Ishikawa (cell line): ENCODE results near the gene RAD51B.

ENCODE experiments used
- CEBPB ChIP-seq: IDR thresholded peaks from 2 replicates; pipeline ENCODE4 v1.6.1; 2012
- CREB1 ChIP-seq: IDR thresholded peaks from 2 replicates; pipeline ENCODE4 v1.6.1; 2012; ENCODE audit warnings: low read depth
- EGR1 ChIP-seq: IDR thresholded peaks from 2 replicates; pipeline ENCODE4 v1.6.1; 2012
- EP300 ChIP-seq: IDR thresholded peaks from 2 replicates; pipeline ENCODE4 v1.6.1; 2012; ENCODE audit warnings: borderline replicate concordance
- FOXM1 ChIP-seq: IDR thresholded peaks from 2 replicates; pipeline ENCODE4 v1.6.1; 2012; ENCODE audit warnings: low read depth, borderline replicate concordance
- NFIC ChIP-seq: IDR thresholded peaks from 2 replicates; pipeline ENCODE4 v1.6.1; 2012
- RAD21 ChIP-seq: IDR thresholded peaks from 2 replicates; pipeline ENCODE4 v1.6.1; 2012; ENCODE audit warnings: low read depth
- TAF1 ChIP-seq: IDR thresholded peaks from 2 replicates; pipeline ENCODE4 v1.6.1; 2012; ENCODE audit warnings: low read depth, mild to moderate bottlenecking
- TCF12 ChIP-seq: IDR thresholded peaks from 2 replicates; pipeline ENCODE4 v1.6.1; 2012; ENCODE audit warnings: low read depth
- TEAD4 ChIP-seq: IDR thresholded peaks from 2 replicates; pipeline ENCODE4 v1.6.1; 2012
- YY1 ChIP-seq: IDR thresholded peaks from 2 replicates; pipeline ENCODE4 v1.6.1; 2012; ENCODE audit warnings: low read depth
- ZBTB7A ChIP-seq: IDR thresholded peaks from 2 replicates; pipeline ENCODE4 v1.6.1; 2012; ENCODE audit warnings: low read depth
- TF ChIP-seq, protein P1 (sequence below): IDR thresholded peaks from 2 replicates; pipeline ENCODE4 v1.6.1; 2012; ENCODE audit warnings: low read depth, mild to moderate bottlenecking
- TF ChIP-seq, protein P2 (sequence below): IDR thresholded peaks from 2 replicates; pipeline ENCODE4 v1.6.1; 2012
- TF ChIP-seq, protein P3 (sequence below): IDR thresholded peaks from 2 replicates; pipeline ENCODE4 v1.6.1; 2012

Gene RAD51B

DNA sequence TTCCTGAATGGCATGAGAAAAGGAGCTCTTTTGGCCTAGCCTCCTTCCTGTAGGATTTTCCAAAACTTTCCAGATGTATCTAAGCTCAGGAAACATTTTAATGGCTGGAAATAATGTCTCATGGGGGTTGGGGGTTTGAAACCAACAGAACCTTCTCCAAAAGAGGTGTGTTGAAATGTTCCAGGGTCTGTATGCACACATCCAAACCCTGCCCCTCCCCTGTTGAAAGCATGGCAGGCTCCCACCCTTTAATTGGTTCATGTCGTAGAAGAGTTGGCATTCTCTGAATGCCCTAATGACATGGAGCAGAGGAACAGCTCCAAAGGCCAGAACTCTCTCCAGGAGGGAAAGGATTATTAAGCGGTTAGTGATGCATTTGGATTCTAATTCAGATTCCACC is 620.1 kb downstream of the RAD51B start:
- TF ChIP-seq CEBPB (no peak), TEAD4 (no peak), TCF12 (no peak), EGR1 (no peak), TAF1 (no peak), RAD21 (no peak), ZBTB7A (no peak), EP300 (no peak), YY1 (no peak), FOXM1 (no peak), NFIC (no peak), CREB1 (no peak)
- TF ChIP-seq, protein P1, sequence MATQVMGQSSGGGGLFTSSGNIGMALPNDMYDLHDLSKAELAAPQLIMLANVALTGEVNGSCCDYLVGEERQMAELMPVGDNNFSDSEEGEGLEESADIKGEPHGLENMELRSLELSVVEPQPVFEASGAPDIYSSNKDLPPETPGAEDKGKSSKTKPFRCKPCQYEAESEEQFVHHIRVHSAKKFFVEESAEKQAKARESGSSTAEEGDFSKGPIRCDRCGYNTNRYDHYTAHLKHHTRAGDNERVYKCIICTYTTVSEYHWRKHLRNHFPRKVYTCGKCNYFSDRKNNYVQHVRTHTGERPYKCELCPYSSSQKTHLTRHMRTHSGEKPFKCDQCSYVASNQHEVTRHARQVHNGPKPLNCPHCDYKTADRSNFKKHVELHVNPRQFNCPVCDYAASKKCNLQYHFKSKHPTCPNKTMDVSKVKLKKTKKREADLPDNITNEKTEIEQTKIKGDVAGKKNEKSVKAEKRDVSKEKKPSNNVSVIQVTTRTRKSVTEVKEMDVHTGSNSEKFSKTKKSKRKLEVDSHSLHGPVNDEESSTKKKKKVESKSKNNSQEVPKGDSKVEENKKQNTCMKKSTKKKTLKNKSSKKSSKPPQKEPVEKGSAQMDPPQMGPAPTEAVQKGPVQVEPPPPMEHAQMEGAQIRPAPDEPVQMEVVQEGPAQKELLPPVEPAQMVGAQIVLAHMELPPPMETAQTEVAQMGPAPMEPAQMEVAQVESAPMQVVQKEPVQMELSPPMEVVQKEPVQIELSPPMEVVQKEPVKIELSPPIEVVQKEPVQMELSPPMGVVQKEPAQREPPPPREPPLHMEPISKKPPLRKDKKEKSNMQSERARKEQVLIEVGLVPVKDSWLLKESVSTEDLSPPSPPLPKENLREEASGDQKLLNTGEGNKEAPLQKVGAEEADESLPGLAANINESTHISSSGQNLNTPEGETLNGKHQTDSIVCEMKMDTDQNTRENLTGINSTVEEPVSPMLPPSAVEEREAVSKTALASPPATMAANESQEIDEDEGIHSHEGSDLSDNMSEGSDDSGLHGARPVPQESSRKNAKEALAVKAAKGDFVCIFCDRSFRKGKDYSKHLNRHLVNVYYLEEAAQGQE = no peak
- TF ChIP-seq, protein P2, sequence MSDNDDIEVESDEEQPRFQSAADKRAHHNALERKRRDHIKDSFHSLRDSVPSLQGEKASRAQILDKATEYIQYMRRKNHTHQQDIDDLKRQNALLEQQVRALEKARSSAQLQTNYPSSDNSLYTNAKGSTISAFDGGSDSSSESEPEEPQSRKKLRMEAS = no peak
- TF ChIP-seq, protein P3, sequence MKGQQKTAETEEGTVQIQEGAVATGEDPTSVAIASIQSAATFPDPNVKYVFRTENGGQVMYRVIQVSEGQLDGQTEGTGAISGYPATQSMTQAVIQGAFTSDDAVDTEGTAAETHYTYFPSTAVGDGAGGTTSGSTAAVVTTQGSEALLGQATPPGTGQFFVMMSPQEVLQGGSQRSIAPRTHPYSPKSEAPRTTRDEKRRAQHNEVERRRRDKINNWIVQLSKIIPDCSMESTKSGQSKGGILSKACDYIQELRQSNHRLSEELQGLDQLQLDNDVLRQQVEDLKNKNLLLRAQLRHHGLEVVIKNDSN = no peak

DNA sequence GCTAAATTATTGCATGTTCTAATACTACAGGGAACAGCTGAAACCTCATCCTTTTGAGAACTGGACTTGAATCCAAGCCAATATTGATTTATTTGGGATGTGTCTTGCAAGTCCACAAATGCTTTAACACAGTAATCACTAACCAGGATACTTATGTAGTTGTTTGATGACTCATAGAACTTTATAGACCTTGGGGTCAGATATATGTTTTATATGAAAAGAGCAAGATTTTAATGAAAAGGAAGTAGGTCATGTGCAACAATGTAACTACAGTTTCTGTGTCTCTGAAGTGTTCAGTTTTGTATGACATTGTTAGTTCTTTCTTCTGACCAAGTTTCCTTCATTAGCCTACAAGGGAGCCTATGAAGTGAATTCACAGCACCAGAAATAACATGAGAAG is 621.2 kb downstream of the RAD51B start:
- TF ChIP-seq TAF1 (no peak), YY1 (no peak), CREB1 (no peak), EGR1 (no peak), TCF12 (no peak), TEAD4 (no peak), ZBTB7A (no peak), FOXM1 (no peak), RAD21 (no peak), NFIC (no peak)
- TF ChIP-seq, protein P1 = no peak
- TF ChIP-seq, protein P3 = no peak
- TF ChIP-seq, protein P2 = no peak

DNA sequence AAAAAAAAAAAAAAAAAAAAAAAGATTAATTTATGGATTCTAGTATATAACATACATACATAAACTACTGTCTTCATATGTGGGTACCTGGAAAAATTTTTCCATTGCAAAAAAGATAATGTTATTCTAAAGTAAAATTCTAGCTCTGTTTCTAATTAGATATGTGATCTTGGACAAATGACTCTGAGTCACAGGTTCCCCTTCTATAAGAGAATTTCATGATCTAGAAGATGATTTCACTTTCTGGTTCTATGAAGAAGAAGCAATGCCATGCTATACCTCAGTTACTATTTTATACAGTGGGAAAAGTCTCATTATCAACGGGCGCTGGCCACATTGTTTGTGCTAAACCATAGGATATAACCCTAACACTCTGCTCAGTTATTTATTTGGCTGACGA is 622.0 kb downstream of the RAD51B start:
- TF ChIP-seq EP300 (no peak), TEAD4 (no peak), FOXM1 (no peak), CREB1 (no peak), TAF1 (no peak), RAD21 (no peak), NFIC (no peak), CEBPB (no peak)
- TF ChIP-seq, protein P1 = no peak
- TF ChIP-seq, protein P2 = no peak
- TF ChIP-seq, protein P3 = no peak
